SU-DHL-6 (cell line): Measurements from ENCODE around the gene ADD1.

ENCODE experiments used
- EZH2phosphoT487 ChIP-seq: fragments of 200-600 bp; sonication (generic), shearing (Covaris generic); conservative IDR thresholded peaks from 2 replicates; pipeline ENCODE4 v1.6.1; 2018; ENCODE audit warnings: mild to moderate bottlenecking, antibody characterized with exemption, low read length, moderate library complexity, mixed read lengths
- TF ChIP-seq, protein P1 (sequence below): fragments of 200-600 bp; sonication (generic); IDR thresholded peaks from one replicate; pipeline ENCODE4 v1.5.1; 2017; ENCODE audit warnings: antibody characterized with exemption, mild to moderate bottlenecking, low read length, moderate library complexity; ENCODE audit not compliant: insufficient read depth, poor library complexity, severe bottlenecking

DNA sequence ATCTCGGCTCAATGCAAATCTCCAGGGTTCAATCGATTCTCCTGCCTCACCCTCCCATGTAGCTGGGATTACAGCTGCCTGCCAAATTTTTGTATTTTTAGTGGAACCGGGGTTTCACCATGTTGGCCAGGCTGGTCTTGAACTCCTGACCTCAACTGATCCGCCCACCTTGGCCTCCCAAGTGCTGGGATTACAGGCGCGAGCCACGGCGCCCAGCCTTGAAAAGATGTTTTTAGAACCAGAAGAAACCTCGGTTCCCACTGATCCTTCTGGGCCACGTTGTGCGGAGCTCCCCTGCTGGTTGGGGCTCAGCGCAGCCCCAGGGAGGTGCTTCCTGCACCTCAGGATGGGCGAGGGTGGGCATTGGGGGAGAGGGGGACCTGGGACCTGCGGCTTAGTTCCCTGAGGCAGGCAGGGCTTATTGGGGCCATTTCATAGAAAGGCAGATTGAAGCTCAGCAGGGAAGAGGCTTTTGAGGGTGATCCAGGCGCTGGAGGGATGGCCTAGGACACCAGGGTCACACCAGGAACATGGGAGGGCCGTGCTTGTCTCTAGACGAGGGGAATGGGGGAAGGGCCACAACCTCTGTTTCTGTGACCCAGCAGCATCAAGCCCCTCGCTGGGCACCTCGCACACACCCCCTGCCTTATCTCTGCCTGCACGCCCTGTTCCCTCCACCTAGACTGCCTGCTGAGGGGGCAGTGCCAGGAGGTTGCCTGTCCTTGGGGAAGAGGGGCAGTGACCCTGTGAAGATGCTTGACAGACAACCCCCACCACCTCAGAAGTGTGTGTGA is 6.3 kb upstream of the ADD1 start:
- TF ChIP-seq, protein P1, sequence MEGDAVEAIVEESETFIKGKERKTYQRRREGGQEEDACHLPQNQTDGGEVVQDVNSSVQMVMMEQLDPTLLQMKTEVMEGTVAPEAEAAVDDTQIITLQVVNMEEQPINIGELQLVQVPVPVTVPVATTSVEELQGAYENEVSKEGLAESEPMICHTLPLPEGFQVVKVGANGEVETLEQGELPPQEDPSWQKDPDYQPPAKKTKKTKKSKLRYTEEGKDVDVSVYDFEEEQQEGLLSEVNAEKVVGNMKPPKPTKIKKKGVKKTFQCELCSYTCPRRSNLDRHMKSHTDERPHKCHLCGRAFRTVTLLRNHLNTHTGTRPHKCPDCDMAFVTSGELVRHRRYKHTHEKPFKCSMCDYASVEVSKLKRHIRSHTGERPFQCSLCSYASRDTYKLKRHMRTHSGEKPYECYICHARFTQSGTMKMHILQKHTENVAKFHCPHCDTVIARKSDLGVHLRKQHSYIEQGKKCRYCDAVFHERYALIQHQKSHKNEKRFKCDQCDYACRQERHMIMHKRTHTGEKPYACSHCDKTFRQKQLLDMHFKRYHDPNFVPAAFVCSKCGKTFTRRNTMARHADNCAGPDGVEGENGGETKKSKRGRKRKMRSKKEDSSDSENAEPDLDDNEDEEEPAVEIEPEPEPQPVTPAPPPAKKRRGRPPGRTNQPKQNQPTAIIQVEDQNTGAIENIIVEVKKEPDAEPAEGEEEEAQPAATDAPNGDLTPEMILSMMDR, result no peak
- no peak for TF ChIP-seq EZH2phosphoT487
